Aorta (tissue), 5 donors: ENCODE measurements around the gene ZNHIT6. TPM values are rescaled to one million over a fixed set of nuclear protein-coding genes. Genes with fewer than 3 reads are reported as not detected.

Experiments
- ATAC-seq: fragments of 200-7000 bp; cut with Tn5 transposase; one replicate; pipeline ENCODE4 v1.9.1; 2022; ENCODE audit warnings: moderate library complexity; ENCODE audit not compliant: low FRiP score
- DNase-seq, 2 donors: peaks; one replicate each; pipeline ENCODE4 v3.0.0-alpha.2; 2020
- H3K27ac ChIP-seq, 2 donors: one replicate each; pipeline ENCODE4 v1.5.1; 2013; ENCODE audit warnings: low read length in 2 of 2, mild to moderate bottlenecking in 2 of 2, moderate library complexity in 2 of 2, control low read depth in 1 of 2, inconsistent platforms in 1 of 2, low read depth in 1 of 2
- H3K27me3 ChIP-seq, 2 donors: one replicate each; pipeline ENCODE4 v1.6.1; 2013; ENCODE audit warnings: control low read depth in 1 of 2, low read length in 1 of 2, mild to moderate bottlenecking in 1 of 2, moderate library complexity in 1 of 2; ENCODE audit not compliant: insufficient read depth in 2 of 2, control insufficient read depth in 1 of 2
- H3K36me3 ChIP-seq, 2 donors: one replicate each; pipeline ENCODE4 v1.6.1; 2013; ENCODE audit warnings: control low read depth in 1 of 2, low read length in 1 of 2, mild to moderate bottlenecking in 1 of 2; ENCODE audit not compliant: insufficient read depth in 2 of 2, control insufficient read depth in 1 of 2
- H3K4me1 ChIP-seq, 2 donors: one replicate each; pipeline ENCODE4 v1.6.1; 2013; ENCODE audit warnings: low read length in 2 of 2, control low read depth in 1 of 2, mild to moderate bottlenecking in 1 of 2, moderate library complexity in 1 of 2; ENCODE audit not compliant: insufficient read depth in 2 of 2, control insufficient read depth in 1 of 2
- H3K4me3 ChIP-seq, 2 donors: one replicate each; pipeline ENCODE4 v1.5.1; 2013; ENCODE audit warnings: low read length in 2 of 2, control low read depth in 1 of 2, mild to moderate bottlenecking in 1 of 2
- H3K9me3 ChIP-seq: one replicate; pipeline ENCODE4 v1.6.1; 2013; ENCODE audit warnings: mild to moderate bottlenecking, low read length; ENCODE audit not compliant: control insufficient read depth
- WGBS, 2 donors: extraction: QIAGEN DNeasy Blood & Tissue Kit; methylation state at CpG; one replicate each; pipeline ENCODE4 v1.1.7; 2013; 5-methylcytosine and 5-hydroxymethylcytosine counted together
- intact Hi-C, 2 donors: fragments of 100-400 bp; cut with DNase I; formaldehyde crosslinking; loops; one replicate each; pipeline versions ENCODE4 v1.14.2 to v1.15.0; 2022
- polyA plus RNA-seq, 2 donors: library from polyadenylated mRNA; stranded (reverse); fragments of 200-250 nt; gene quantifications; one replicate each; pipeline ENCODE4 v1.2.3, GENCODE V29; 2013
- total RNA-seq, 2 donors: library from RNA; stranded (reverse); fragmentation: NEBNext Ultra II Directional; extraction: Animal tissue kit (Norgen Biotek cat#: 25700); gene quantifications; one replicate each; pipeline ENCODE4 v1.2.1, GENCODE V29; 2021
- donor health status: healthy with polysubstance abuse.
- donor health status: Bipolar disorder and iron deficiency.
- donor health status: DM: no; HTN: no; CAD: no.
- donor health status: DM: no; HTN: no; CAD: no.
- donor health status: DM: yes; HTN: yes; CAD: no.

Gene ZNHIT6
- total and polyA plus RNA-seq, 4 donors = 12.6 to 23.8 (median 15.9) TPM

GRCh38 chr1:85681087-85681486, 27.1 kb downstream of the ZNHIT6 start:
- 1 to 4% methylated on average over 2 of the region's 2 CpGs for WGBS, 2 donors
- H3K36me3 ChIP-seq = no peaks in the 10 kb centered on the region
- ATAC-seq (no peak), DNase-seq (no peak)
- H3K27me3 ChIP-seq = no peaks in the 10 kb centered on the region
- H3K4me3 ChIP-seq = no peak overlapping the region
- H3K4me1 ChIP-seq = peaks cover 0 to 3% of the 10 kb centered on the region in 2 donors
- intact Hi-C loops = no loop called here
- H3K9me3 ChIP-seq = no peaks in the 10 kb centered on the region
- no peak overlapping the region for H3K27ac ChIP-seq

GRCh38 chr1:85678193-85678592, 30.0 kb downstream of the ZNHIT6 start:
- no peaks in the 10 kb centered on the region for H3K9me3 ChIP-seq
- H3K36me3 ChIP-seq = no peaks in the 10 kb centered on the region
- H3K4me3 ChIP-seq = no peak overlapping the region
- H3K4me1 ChIP-seq = peaks cover 0 to 3% of the 10 kb centered on the region in 2 donors
- DNase-seq (no peak), ATAC-seq (no peak)
- no peaks in the 10 kb centered on the region for H3K27me3 ChIP-seq
- WGBS, 2 donors = 38 to 53% methylated on average over 1 of the region's 1 CpG
- intact Hi-C loops = no loop called here
- no peak overlapping the region for H3K27ac ChIP-seq

- Histone ChIP-seq H3K27me3 (no peaks in the 10 kb centered on the region), H3K36me3 (no peaks in the 10 kb centered on the region), H3K9me3 (no peaks in the 10 kb centered on the region), H3K4me3 (no peak overlapping the region), H3K27ac (no peak overlapping the region), H3K4me1 (peaks cover 0 to 3% of the 10 kb centered on the region in 2 donors)
- WGBS, 2 donors = 37 to 43% methylated on average over 3 of the region's 3 CpGs
- intact Hi-C loops = no loop called here
- ATAC-seq (no peak), DNase-seq (no peak)
Observed at GRCh38 chr1:85677656-85678055, 30.6 kb downstream of the ZNHIT6 start.

GRCh38 chr1:85672031-85672660, 36.1 kb downstream of the ZNHIT6 start:
- Histone ChIP-seq H3K9me3 (no peaks in the 10 kb centered on the region), H3K4me3 (no peak overlapping the region), H3K36me3 (no peaks in the 10 kb centered on the region), H3K27ac (no peak overlapping the region), H3K4me1 (peaks cover 0 to 4% of the 10 kb centered on the region in 2 donors), H3K27me3 (no peaks in the 10 kb centered on the region)
- intact Hi-C loops = no loop called here
- 87 to 89% methylated on average over 1 of the region's 1 CpG for WGBS, 2 donors
- no peak for DNase-seq
- ATAC-seq = no peak

- Histone ChIP-seq H3K36me3 (no peaks in the 10 kb centered on the region), H3K4me1 (peaks cover 0 to 4% of the 10 kb centered on the region in 2 donors), H3K4me3 (no peak overlapping the region), H3K9me3 (no peaks in the 10 kb centered on the region), H3K27me3 (no peaks in the 10 kb centered on the region), H3K27ac (no peak overlapping the region)
- ATAC-seq (no peak), DNase-seq (no peak)
- WGBS, 2 donors = 100% methylated on average over 1 of the region's 1 CpG
- intact Hi-C loops = no loop called here
Observed at GRCh38 chr1:85665932-85666331, 42.3 kb downstream of the ZNHIT6 start.

DNA sequence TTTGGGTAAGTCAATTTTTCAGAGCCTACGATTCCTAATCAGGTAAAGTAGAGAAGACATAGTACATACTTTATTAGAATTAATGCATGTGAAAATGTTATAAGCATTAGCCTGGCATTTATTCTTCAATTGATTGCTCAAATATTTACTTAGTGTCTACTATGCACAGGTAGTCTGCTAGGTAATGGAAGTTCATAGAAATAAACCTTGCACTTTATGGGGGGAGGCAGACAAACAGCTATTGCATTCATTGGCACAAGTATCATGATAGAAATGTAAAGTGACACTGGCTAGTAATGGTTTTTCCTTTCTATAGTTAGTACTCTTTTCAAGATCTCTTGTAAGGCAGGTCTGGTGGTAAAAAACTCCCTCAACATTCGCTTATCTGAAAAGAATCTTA, 44.9 kb downstream of the ZNHIT6 start:
- ATAC-seq (no peak), DNase-seq (no peak)
- no peaks in the 10 kb centered on the region for H3K4me1 ChIP-seq
- no peaks in the 10 kb centered on the region for H3K27me3 ChIP-seq
- no peaks in the 10 kb centered on the region for H3K9me3 ChIP-seq
- no peaks in the 10 kb centered on the region for H3K36me3 ChIP-seq
- no peak overlapping the region for H3K27ac ChIP-seq
- intact Hi-C loops = no loop called here
- WGBS, 2 donors = 96 to 98% methylated on average over 2 of the region's 2 CpGs
- H3K4me3 ChIP-seq = no peak overlapping the region

DNA sequence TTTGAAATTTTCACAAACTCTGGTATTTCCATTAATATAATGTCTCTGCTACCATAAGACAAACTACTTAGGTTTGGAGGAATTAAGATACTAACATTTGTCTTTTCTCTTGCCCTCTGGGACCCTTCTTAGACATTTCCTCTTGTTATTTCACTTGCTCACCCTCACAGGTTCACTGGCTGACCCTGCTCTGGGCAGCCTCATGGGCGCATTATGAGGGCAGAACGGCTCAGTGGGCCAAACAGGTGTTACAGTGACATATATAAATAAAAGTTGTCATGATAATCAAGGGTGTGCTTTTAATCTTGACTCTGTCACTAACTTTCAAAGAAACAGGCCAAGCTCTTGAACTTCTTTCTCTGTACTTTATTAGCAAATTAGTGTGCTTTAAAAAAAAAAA, 46.5 kb downstream of the ZNHIT6 start:
- Histone ChIP-seq H3K27ac (no peak overlapping the region), H3K4me1 (no peaks in the 10 kb centered on the region), H3K36me3 (no peaks in the 10 kb centered on the region), H3K4me3 (no peak overlapping the region), H3K9me3 (no peaks in the 10 kb centered on the region), H3K27me3 (no peaks in the 10 kb centered on the region)
- ATAC-seq (no peak), DNase-seq (no peak)
- WGBS, 2 donors = 19 to 30% methylated on average over 2 of the region's 2 CpGs
- intact Hi-C loops = no loop called here

- Histone ChIP-seq H3K4me3 (no peak overlapping the region), H3K4me1 (no peaks in the 10 kb centered on the region), H3K36me3 (no peaks in the 10 kb centered on the region), H3K27ac (no peak overlapping the region), H3K9me3 (no peaks in the 10 kb centered on the region), H3K27me3 (no peaks in the 10 kb centered on the region)
- no peak for ATAC-seq
- no peak for DNase-seq
- intact Hi-C loops = no loop called here
Observed at GRCh38 chr1:85660541-85660940, 47.7 kb downstream of the ZNHIT6 start.

DNA sequence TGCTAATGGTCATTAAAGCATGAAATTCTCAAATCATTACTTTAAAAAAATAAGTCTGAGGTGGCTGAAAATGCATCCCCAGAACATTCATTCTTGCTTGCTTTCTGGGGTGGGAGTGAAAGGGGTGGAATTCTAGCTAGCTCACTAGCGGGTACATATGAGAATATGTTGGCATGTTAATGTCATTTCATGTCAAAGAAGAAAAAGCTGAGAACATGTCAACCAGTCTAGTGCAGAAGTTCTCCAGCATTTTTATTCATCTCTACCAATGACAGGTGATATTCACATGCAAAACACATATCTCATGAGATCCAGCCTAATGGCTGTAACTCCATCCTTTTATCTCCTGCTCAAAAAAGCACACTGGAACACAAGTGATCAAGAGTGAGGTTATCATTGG, 49.1 kb downstream of the ZNHIT6 start:
- Histone ChIP-seq H3K4me3 (no peak overlapping the region), H3K27ac (no peak overlapping the region), H3K9me3 (no peaks in the 10 kb centered on the region), H3K27me3 (no peaks in the 10 kb centered on the region), H3K36me3 (no peaks in the 10 kb centered on the region), H3K4me1 (no peaks in the 10 kb centered on the region)
- intact Hi-C loops = no loop called here
- WGBS, 2 donors = 91 to 94% methylated on average over 1 of the region's 1 CpG
- no peak for DNase-seq
- no peak for ATAC-seq
